ENCODE results near the gene SMAD7.

- TF ChIP-seq CTCF (IDR thresholded peaks at IDR 0.05 in 4 of 5, conservative IDR thresholded peaks at IDR 0.05 in 1 of 5) (no peak), POLR2A (IDR thresholded peaks at IDR 0.05) (no peak)
These were observed 2.4 kb upstream of the SMAD7 start for GRCh38 chr18:48953104-48953706.

All from gastrocnemius medialis (tissue), 4 donors.